GM12878 (cell line): ENCODE data around the gene CALN1.

ENCODE experiments used
- EED ChIP-seq: sonication (generic); IDR thresholded peaks from 2 replicates; pipeline ENCODE4 v1.6.1; 2016; ENCODE audit warnings: antibody characterized with exemption, low read depth
- EP300 ChIP-seq, 2 experiments: fragments of 150-350 bp in 1 of 2; IDR thresholded peaks; 2 replicates each; pipeline ENCODE4 v1.6.1; 2011 to 2012; ENCODE audit warnings: low read depth in 2 of 2, low read length in 2 of 2, borderline replicate concordance in 1 of 2, improper control_type of control experiment in 1 of 2, inconsistent platforms in 1 of 2; ENCODE audit not compliant: control insufficient read depth in 1 of 2
- JUND ChIP-seq: IDR thresholded peaks from 2 replicates; pipeline ENCODE4 v1.6.1; 2012; ENCODE audit warnings: low read depth, mild to moderate bottlenecking, low read length, improper control_type of control experiment, moderate library complexity
- TF ChIP-seq, protein P1 (sequence below): fragments of 450-650 bp; IDR thresholded peaks from 2 replicates; pipeline ENCODE4 v1.6.1; 2014; ENCODE audit warnings: mild to moderate bottlenecking

DNA sequence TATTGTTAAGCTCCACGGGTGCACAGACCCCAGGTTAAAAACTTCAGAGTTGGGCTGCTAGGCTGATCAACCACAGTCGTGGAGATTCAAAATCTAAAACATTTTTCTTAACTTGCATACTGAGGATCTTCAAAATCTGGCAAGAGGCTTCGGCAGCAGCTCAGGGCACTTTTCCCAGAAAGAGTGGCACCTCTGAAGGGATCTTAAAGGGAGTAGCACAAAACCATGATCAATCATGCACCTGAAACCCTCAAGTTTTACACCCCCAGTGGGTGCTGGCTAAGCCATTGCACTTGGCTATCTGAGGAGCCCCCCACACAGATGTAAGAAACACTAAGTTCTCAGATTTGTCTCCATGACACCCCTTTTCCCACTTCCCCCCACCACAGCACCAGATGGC lies 151.7 kb downstream of the CALN1 start:
- TF ChIP-seq, protein P1, sequence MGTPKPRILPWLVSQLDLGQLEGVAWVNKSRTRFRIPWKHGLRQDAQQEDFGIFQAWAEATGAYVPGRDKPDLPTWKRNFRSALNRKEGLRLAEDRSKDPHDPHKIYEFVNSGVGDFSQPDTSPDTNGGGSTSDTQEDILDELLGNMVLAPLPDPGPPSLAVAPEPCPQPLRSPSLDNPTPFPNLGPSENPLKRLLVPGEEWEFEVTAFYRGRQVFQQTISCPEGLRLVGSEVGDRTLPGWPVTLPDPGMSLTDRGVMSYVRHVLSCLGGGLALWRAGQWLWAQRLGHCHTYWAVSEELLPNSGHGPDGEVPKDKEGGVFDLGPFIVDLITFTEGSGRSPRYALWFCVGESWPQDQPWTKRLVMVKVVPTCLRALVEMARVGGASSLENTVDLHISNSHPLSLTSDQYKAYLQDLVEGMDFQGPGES, result no peak
- TF ChIP-seq EED (no peak), EP300 (IDR thresholded peaks at IDR 0.05; ENCODE audit: borderline replicate concordance in 1 of 2, control insufficient read depth in 1 of 2, low read depth in 2 of 2, low read length in 2 of 2) (no peak), JUND (no peak)
